Measurements from ENCODE around the gene RAB44. TPM values are rescaled to one million over a fixed set of nuclear protein-coding genes. Genes with fewer than 3 reads are reported as not detected.

Gene RAB44
- total RNA-seq, 4 donors from 2014 or later: 0.10 to 0.65 (median 0.26) TPM

GRCh38 chr6:36759148-36759759, 61.6 kb downstream of the RAB44 start:
- no peak overlapping the region for H3K4me3 ChIP-seq (ENCODE audit: low read depth, poor library complexity, severe bottlenecking)
- intact Hi-C loops (cut with DNase I; ENCODE audit: low total_unique reads): loop anchor here (10.0 kb wide), 1 partner anchor 134 kb away; no protein-coding TSS in a partner anchor
- TF ChIP-seq POLR2A (IDR thresholded peaks at IDR 0.05): no peak
- TF ChIP-seq, protein P1, sequence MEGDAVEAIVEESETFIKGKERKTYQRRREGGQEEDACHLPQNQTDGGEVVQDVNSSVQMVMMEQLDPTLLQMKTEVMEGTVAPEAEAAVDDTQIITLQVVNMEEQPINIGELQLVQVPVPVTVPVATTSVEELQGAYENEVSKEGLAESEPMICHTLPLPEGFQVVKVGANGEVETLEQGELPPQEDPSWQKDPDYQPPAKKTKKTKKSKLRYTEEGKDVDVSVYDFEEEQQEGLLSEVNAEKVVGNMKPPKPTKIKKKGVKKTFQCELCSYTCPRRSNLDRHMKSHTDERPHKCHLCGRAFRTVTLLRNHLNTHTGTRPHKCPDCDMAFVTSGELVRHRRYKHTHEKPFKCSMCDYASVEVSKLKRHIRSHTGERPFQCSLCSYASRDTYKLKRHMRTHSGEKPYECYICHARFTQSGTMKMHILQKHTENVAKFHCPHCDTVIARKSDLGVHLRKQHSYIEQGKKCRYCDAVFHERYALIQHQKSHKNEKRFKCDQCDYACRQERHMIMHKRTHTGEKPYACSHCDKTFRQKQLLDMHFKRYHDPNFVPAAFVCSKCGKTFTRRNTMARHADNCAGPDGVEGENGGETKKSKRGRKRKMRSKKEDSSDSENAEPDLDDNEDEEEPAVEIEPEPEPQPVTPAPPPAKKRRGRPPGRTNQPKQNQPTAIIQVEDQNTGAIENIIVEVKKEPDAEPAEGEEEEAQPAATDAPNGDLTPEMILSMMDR (IDR thresholded peaks at IDR 0.05): peak in 1 of 3 donors; percentile 72
- peak; percentile 71 to 96 for DNase-seq (ENCODE audit: low spot score in 2 of 2)
- 8% methylated on average over 6 to 8 of the region's 8 CpGs for WGBS, 2 donors

GRCh38 chr6:36760685-36761435, 63.2 kb downstream of the RAB44 start:
- intact Hi-C loops (cut with DNase I; ENCODE audit: low total_unique reads): no loop called here
- DNase-seq (ENCODE audit: low spot score in 2 of 2): no peak
- 89 to 93% methylated on average over 11 of the region's 11 CpGs for WGBS, 2 donors
- H3K4me3 ChIP-seq (ENCODE audit: low read depth, poor library complexity, severe bottlenecking): no peak overlapping the region
- TF ChIP-seq, protein P1 (IDR thresholded peaks at IDR 0.05): no peak
- TF ChIP-seq POLR2A (IDR thresholded peaks at IDR 0.05): no peak

DNA sequence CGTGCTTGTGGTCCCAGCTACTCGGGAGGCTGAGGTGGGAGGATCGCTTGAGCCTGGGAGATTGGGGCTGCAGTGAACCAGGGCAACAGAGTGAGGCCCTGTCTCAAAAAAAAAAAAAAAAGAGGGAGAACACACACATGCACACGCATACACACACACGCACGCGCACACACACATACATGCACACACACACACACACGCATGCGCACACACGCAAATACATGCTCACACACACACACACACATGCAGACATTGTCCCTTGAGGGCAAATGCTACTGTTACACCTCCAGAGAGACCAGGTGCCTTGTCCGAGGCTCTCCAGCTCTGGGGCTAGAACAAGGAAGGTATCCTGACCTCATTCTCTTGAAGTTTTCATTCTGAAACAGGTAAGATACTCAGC, 64.5 kb downstream of the RAB44 start:
- 94% methylated on average over 11 of the region's 11 CpGs for WGBS, 2 donors
- intact Hi-C loops (cut with DNase I; ENCODE audit: low total_unique reads): no loop called here
- TF ChIP-seq, protein P1 (IDR thresholded peaks at IDR 0.05): no peak
- no peak for TF ChIP-seq POLR2A (IDR thresholded peaks at IDR 0.05)
- DNase-seq (ENCODE audit: low spot score in 2 of 2): no peak
- no peak overlapping the region for H3K4me3 ChIP-seq (ENCODE audit: low read depth, poor library complexity, severe bottlenecking)

GRCh38 chr6:36765190-36765589, 67.6 kb downstream of the RAB44 start:
- DNase-seq (ENCODE audit: low spot score in 2 of 2): no peak
- intact Hi-C loops (cut with DNase I; ENCODE audit: low total_unique reads): no loop called here
- 61 to 77% methylated on average over 7 to 10 of the region's 10 CpGs for WGBS, 2 donors
- H3K4me3 ChIP-seq (ENCODE audit: low read depth, poor library complexity, severe bottlenecking): no peak overlapping the region
- TF ChIP-seq POLR2A (IDR thresholded peaks at IDR 0.05): no peak
- TF ChIP-seq, protein P1 (IDR thresholded peaks at IDR 0.05): no peak

DNA sequence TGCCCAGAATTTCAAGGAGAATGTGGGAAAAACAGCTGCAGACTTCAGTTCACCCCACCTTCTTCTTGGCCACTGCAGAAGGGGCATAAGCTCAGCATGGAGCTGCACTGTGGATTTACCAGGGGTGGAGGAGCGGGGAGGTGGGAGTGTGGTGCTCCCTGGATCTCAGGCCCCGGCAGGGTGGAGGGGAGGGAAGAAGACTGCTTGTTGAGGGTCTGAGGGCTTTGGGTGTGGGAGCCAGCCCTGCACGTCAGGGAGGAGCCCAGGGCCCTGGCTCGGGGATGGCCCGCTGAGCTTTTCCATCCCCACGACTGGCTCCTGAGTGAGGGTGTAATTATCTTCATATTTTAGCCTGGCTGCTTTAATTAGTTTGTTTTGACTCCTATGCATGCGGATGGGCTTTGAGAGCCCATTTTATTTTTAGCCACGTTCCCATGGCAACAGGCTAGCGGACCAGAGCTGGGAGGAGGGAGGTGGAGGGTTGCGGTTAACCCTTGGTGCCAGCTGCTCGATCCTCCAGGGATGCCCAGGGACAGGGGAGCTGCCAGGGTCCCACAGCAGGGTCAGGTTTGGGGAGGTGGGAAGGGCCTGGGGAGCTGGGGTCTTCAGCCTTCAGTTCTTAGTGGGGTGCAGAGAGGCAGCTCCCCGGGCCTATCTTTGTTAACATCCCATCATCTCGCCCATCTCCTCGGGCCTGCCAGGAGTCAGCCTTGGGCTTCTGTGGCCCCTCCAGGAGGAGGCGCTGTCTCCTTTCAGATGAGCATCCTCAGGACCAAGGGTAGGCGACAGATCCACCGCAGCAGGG, 68.2 kb downstream of the RAB44 start:
- TF ChIP-seq, protein P1 (IDR thresholded peaks at IDR 0.05): peak in 1 of 3 donors; percentile 93
- no peak for TF ChIP-seq POLR2A (IDR thresholded peaks at IDR 0.05)
- H3K4me3 ChIP-seq (ENCODE audit: low read depth, poor library complexity, severe bottlenecking): no peak overlapping the region
- WGBS, 2 donors: 29 to 31% methylated on average over 17 of the region's 17 CpGs
- intact Hi-C loops (cut with DNase I; ENCODE audit: low total_unique reads): no loop called here
- DNase-seq (ENCODE audit: low spot score in 2 of 2): peak; percentile 74 to 93

All from lower leg skin (tissue), 4 donors.